ENCODE measurements around the gene CDC14B.

The CDC14B gene

DNA sequence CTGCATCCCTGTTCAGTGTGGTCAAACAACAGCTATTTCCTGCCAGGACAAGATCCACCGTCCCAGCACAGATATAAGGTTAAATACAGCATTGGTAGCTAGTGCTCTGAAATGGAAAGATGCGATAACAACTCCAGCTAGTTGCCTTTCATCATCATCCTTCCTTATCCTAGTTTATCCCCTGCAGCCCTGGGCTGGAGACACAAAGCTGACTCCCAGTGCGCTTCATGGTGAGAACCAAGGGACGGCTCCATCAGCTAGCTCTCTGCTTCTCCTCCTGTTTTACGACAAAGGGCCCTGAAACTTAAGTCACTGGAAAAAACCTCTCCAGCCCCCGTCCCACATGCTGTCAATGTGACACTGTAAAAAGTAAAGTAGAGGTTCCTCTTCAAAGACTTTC, 37.9 kb downstream of the CDC14B start:
- DNase-seq (ENCODE audit: low read depth in 1 of 2, low spot score in 1 of 2): no peak
- no peaks in the 10 kb centered on the region for H3K27me3 ChIP-seq (ENCODE audit: insufficient read depth, poor library complexity, severe bottlenecking)
- H3K4me3 ChIP-seq (replicated peaks; ENCODE audit: insufficient read depth, low read length): no peak overlapping the region
- no peak overlapping the region for H3K27ac ChIP-seq (replicated peaks)
- no peak for TF ChIP-seq SPI1 (IDR thresholded peaks at IDR 0.05; ENCODE audit: borderline replicate concordance, low read depth)
- no peak for TF ChIP-seq POLR2AphosphoS5 (IDR thresholded peaks at IDR 0.05; ENCODE audit: low read depth)
- TF ChIP-seq, protein P1, sequence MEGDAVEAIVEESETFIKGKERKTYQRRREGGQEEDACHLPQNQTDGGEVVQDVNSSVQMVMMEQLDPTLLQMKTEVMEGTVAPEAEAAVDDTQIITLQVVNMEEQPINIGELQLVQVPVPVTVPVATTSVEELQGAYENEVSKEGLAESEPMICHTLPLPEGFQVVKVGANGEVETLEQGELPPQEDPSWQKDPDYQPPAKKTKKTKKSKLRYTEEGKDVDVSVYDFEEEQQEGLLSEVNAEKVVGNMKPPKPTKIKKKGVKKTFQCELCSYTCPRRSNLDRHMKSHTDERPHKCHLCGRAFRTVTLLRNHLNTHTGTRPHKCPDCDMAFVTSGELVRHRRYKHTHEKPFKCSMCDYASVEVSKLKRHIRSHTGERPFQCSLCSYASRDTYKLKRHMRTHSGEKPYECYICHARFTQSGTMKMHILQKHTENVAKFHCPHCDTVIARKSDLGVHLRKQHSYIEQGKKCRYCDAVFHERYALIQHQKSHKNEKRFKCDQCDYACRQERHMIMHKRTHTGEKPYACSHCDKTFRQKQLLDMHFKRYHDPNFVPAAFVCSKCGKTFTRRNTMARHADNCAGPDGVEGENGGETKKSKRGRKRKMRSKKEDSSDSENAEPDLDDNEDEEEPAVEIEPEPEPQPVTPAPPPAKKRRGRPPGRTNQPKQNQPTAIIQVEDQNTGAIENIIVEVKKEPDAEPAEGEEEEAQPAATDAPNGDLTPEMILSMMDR (IDR thresholded peaks at IDR 0.05; ENCODE audit: insufficient read depth, low read length): no peak
- TF ChIP-seq GABPA (IDR thresholded peaks at IDR 0.05; ENCODE audit: low read depth): no peak
- TF ChIP-seq, protein P2, sequence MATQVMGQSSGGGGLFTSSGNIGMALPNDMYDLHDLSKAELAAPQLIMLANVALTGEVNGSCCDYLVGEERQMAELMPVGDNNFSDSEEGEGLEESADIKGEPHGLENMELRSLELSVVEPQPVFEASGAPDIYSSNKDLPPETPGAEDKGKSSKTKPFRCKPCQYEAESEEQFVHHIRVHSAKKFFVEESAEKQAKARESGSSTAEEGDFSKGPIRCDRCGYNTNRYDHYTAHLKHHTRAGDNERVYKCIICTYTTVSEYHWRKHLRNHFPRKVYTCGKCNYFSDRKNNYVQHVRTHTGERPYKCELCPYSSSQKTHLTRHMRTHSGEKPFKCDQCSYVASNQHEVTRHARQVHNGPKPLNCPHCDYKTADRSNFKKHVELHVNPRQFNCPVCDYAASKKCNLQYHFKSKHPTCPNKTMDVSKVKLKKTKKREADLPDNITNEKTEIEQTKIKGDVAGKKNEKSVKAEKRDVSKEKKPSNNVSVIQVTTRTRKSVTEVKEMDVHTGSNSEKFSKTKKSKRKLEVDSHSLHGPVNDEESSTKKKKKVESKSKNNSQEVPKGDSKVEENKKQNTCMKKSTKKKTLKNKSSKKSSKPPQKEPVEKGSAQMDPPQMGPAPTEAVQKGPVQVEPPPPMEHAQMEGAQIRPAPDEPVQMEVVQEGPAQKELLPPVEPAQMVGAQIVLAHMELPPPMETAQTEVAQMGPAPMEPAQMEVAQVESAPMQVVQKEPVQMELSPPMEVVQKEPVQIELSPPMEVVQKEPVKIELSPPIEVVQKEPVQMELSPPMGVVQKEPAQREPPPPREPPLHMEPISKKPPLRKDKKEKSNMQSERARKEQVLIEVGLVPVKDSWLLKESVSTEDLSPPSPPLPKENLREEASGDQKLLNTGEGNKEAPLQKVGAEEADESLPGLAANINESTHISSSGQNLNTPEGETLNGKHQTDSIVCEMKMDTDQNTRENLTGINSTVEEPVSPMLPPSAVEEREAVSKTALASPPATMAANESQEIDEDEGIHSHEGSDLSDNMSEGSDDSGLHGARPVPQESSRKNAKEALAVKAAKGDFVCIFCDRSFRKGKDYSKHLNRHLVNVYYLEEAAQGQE (IDR thresholded peaks at IDR 0.05; ENCODE audit: insufficient replicate concordance, low read depth): no peak

DNA sequence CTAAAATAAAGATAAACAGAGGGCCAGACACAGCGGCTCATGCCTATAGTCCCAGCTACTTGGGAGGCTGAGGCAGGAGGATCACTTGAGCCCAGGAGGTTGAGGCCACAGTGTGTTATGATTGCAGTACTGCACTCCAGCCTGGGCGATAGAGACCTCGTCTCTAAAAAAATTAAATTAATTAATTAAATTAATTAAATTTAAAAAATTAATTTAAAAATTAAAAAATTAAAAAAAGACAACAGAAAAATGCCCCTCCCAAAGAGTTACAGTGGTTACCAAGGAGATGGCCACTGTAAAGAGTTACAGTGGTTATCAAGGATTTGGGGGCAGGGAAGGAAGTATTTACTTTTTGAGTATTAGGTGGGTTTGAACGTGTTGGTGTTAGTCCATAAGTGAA, 38.3 kb downstream of the CDC14B start:
- TF ChIP-seq, protein P2 (IDR thresholded peaks at IDR 0.05; ENCODE audit: insufficient replicate concordance, low read depth): no peak
- TF ChIP-seq POLR2AphosphoS5 (IDR thresholded peaks at IDR 0.05; ENCODE audit: low read depth) (no peak), GABPA (IDR thresholded peaks at IDR 0.05; ENCODE audit: low read depth) (no peak), SPI1 (IDR thresholded peaks at IDR 0.05; ENCODE audit: borderline replicate concordance, low read depth) (no peak)
- TF ChIP-seq, protein P1 (IDR thresholded peaks at IDR 0.05; ENCODE audit: insufficient read depth, low read length): no peak

DNA sequence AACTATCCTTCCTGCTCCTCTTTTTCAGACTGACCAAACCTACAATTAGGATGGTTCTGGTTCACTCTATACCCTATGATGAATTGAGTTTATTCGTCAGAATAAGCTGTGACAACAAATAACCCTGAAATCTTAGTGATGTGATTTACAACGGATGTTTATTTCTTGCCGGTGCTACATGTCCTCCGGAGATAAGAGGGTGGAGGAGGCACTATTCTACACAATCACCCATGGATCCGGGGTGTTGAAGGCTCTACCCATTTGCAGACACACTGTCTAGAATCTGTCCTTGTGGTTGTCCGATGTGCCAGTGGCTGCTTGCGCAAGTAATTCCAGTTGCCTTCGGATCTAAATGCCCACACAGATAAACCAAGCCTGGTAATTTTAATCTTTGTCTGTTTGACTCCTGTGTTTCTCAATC, 44.7 kb downstream of the CDC14B start:
- DNase-seq (ENCODE audit: low read depth in 1 of 2, low spot score in 1 of 2): no peak
- Histone ChIP-seq H3K27ac (replicated peaks) (no peak overlapping the region), H3K4me3 (replicated peaks; ENCODE audit: insufficient read depth, low read length) (no peak overlapping the region), H3K27me3 (ENCODE audit: insufficient read depth, poor library complexity, severe bottlenecking) (no peaks in the 10 kb centered on the region)
- TF ChIP-seq GABPA (IDR thresholded peaks at IDR 0.05; ENCODE audit: low read depth): no peak
- TF ChIP-seq, protein P2 (IDR thresholded peaks at IDR 0.05; ENCODE audit: insufficient replicate concordance, low read depth): no peak
- TF ChIP-seq SPI1 (IDR thresholded peaks at IDR 0.05; ENCODE audit: borderline replicate concordance, low read depth): no peak
- no peak for TF ChIP-seq POLR2AphosphoS5 (IDR thresholded peaks at IDR 0.05; ENCODE audit: low read depth)
- TF ChIP-seq, protein P1 (IDR thresholded peaks at IDR 0.05; ENCODE audit: insufficient read depth, low read length): no peak

More for the DNA sequence above, 38.3 kb downstream of the CDC14B start:
- H3K4me3 ChIP-seq (replicated peaks; ENCODE audit: insufficient read depth, low read length): no peak overlapping the region
- no peak overlapping the region for H3K27ac ChIP-seq (replicated peaks)
- H3K27me3 ChIP-seq (ENCODE audit: insufficient read depth, poor library complexity, severe bottlenecking): no peaks in the 10 kb centered on the region
- no peak for DNase-seq (ENCODE audit: low read depth in 1 of 2, low spot score in 1 of 2)

Measured in HL-60 (cell line).